ENCODE results near the gene CDKN1C.

CDKN1C gene

GRCh38 chr11:2928605-2929530 lies 43.3 kb upstream of the CDKN1C start, which contains the start of gene PHLDA2:
PHLDA2 (minus strand) TSS chr11:2929420; CDS start chr11:2929364, 56 bp downstream.
- H3K9me3 ChIP-seq (ENCODE audit: insufficient read depth, low read depth, low read length), result no peaks in the 10 kb centered on the region
- peaks cover 41% of the 10 kb centered on the region for H3K27me3 ChIP-seq (ENCODE audit: insufficient read depth, low read length)
- no peak within 1 kb of the TSS for H3K27ac ChIP-seq (ENCODE audit: low read depth, low read length)
- peaks cover 16% of the 10 kb centered on the region; the same call in 1 of the 2 replicates for H3K4me1 ChIP-seq (ENCODE audit: insufficient read depth, low read length)
- H3K9ac ChIP-seq (ENCODE audit: low read depth, low read length), result peak within 1 kb of the TSS; percentile 78
- peak within 1 kb of the TSS; percentile 68 for H3K4me3 ChIP-seq (ENCODE audit: low read length)
- under 1% methylated on average over 109 of the region's 113 CpGs for WGBS
- H3K36me3 ChIP-seq (ENCODE audit: insufficient read depth, low read length), result no peaks in the 10 kb centered on the region

DNA sequence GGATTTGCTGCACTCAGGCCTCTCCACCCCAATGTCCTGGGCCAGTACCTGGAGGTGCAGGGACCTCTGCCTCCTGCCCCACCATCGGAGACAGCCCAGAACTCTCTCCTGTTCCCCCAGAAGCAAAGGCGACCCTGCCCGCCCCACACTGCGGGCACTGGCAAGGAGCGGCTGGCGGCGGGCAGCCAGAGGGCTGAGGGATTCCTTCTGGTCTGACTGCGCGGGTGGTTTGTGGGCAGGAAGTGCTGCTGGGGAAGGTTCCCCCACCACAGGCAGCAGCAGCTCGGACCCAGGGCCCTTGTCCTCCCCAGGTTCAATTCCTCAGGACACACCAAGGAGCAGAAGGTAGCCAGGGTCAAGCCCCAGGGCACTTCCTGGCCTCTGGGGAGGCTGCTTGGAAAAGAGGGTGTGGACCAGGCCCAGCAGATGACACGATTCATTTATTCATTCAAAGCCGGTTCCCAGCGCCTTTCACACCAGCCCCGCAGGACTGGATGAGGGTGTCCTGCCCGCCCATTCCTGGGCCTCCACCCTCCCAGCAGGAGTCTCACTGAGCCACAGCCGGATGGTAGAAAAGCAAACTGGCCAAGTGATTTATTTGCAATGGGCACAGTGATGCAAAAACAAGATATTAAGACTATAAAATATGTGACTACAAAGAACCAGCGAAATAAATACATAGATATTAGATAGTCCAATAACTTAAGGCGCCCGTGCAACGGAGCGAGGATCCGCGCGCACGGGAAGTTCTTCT lies 42.5 kb upstream of the CDKN1C start:
- peak overlapping the region; percentile 68 for H3K4me3 ChIP-seq (ENCODE audit: low read length)
- H3K4me1 ChIP-seq (ENCODE audit: insufficient read depth, low read length), result peaks cover 16% of the 10 kb centered on the region; the same call in 1 of the 2 replicates
- no peak overlapping the region for H3K27ac ChIP-seq (ENCODE audit: low read depth, low read length)
- peak overlapping the region; percentile 78; the same call in 1 of the 2 replicates for H3K9ac ChIP-seq (ENCODE audit: low read depth, low read length)
- H3K9me3 ChIP-seq (ENCODE audit: insufficient read depth, low read depth, low read length), result no peaks in the 10 kb centered on the region
- no peaks in the 10 kb centered on the region for H3K36me3 ChIP-seq (ENCODE audit: insufficient read depth, low read length)
- peaks cover 41% of the 10 kb centered on the region for H3K27me3 ChIP-seq (ENCODE audit: insufficient read depth, low read length)
- 19% methylated on average over 25 of the region's 25 CpGs for WGBS

GRCh38 chr11:2927121-2927800 lies 41.7 kb upstream of the CDKN1C start:
- peaks cover 41% of the 10 kb centered on the region for H3K27me3 ChIP-seq (ENCODE audit: insufficient read depth, low read length)

GRCh38 chr11:2926611-2927051 lies 41.1 kb upstream of the CDKN1C start:
- H3K4me3 ChIP-seq (ENCODE audit: low read length), result no peak overlapping the region; the same call in 1 of the 2 replicates
- no peak overlapping the region for H3K9ac ChIP-seq (ENCODE audit: low read depth, low read length)
- no peak overlapping the region for H3K27ac ChIP-seq (ENCODE audit: low read depth, low read length)
- WGBS, result 85% methylated on average over 11 of the region's 11 CpGs
- H3K27me3 ChIP-seq (ENCODE audit: insufficient read depth, low read length), result peaks cover 41% of the 10 kb centered on the region
- H3K4me1 ChIP-seq (ENCODE audit: insufficient read depth, low read length), result peaks cover 16% of the 10 kb centered on the region; the same call in 1 of the 2 replicates
- H3K9me3 ChIP-seq (ENCODE audit: insufficient read depth, low read depth, low read length), result no peaks in the 10 kb centered on the region
- H3K36me3 ChIP-seq (ENCODE audit: insufficient read depth, low read length), result no peaks in the 10 kb centered on the region

More at GRCh38 chr11:2927121-2927800, 41.7 kb upstream of the CDKN1C start:
- Histone ChIP-seq H3K9ac (ENCODE audit: low read depth, low read length) (no peak overlapping the region), H3K4me3 (ENCODE audit: low read length) (peak overlapping the region; percentile 68; the same call in 1 of the 2 replicates), H3K9me3 (ENCODE audit: insufficient read depth, low read depth, low read length) (no peaks in the 10 kb centered on the region), H3K4me1 (ENCODE audit: insufficient read depth, low read length) (peaks cover 16% of the 10 kb centered on the region; the same call in 1 of the 2 replicates), H3K27ac (ENCODE audit: low read depth, low read length) (no peak overlapping the region), H3K36me3 (ENCODE audit: insufficient read depth, low read length) (no peaks in the 10 kb centered on the region)
- 86% methylated on average over 12 of the region's 12 CpGs for WGBS

- Histone ChIP-seq H3K27me3 (ENCODE audit: insufficient read depth, low read length) (peaks cover 35% of the 10 kb centered on the region), H3K4me3 (ENCODE audit: low read length) (no peak overlapping the region), H3K4me1 (ENCODE audit: insufficient read depth, low read length) (peaks cover 12% of the 10 kb centered on the region; the same call in 1 of the 2 replicates), H3K9me3 (ENCODE audit: insufficient read depth, low read depth, low read length) (no peaks in the 10 kb centered on the region), H3K9ac (ENCODE audit: low read depth, low read length) (no peak overlapping the region), H3K27ac (ENCODE audit: low read depth, low read length) (no peak overlapping the region), H3K36me3 (ENCODE audit: insufficient read depth, low read length) (no peaks in the 10 kb centered on the region)
- WGBS, result 92% methylated on average over 30 of the region's 30 CpGs
Observed at GRCh38 chr11:2924821-2925675, 39.5 kb upstream of the CDKN1C start.

DNA sequence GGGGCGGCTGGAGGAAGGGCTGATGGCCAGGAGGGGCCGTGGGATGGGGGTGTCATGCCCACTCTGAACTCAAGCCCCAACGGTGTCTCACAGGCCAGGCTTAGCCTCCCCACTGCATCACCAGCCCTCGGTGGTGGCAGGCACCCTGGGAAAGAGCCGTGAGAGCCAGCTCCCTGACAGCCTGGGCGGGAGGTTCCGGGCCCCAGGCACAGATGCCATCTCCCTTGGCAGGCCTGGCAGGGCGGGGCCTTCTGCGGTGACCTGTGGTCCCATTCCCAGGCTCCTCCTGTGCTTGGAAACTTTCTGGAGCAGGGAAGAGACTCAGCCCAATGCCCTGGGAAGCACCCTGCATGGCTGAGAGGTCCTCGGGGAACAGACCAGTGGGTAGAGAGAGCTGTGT lies 38.8 kb upstream of the CDKN1C start:
- Histone ChIP-seq H3K9ac (ENCODE audit: low read depth, low read length) (no peak overlapping the region), H3K27me3 (ENCODE audit: insufficient read depth, low read length) (peaks cover 28% of the 10 kb centered on the region), H3K9me3 (ENCODE audit: insufficient read depth, low read depth, low read length) (no peaks in the 10 kb centered on the region), H3K27ac (ENCODE audit: low read depth, low read length) (no peak overlapping the region), H3K36me3 (ENCODE audit: insufficient read depth, low read length) (no peaks in the 10 kb centered on the region), H3K4me3 (ENCODE audit: low read length) (no peak overlapping the region), H3K4me1 (ENCODE audit: insufficient read depth, low read length) (peaks cover 12% of the 10 kb centered on the region; the same call in 1 of the 2 replicates)
- 94% methylated on average over 10 of the region's 10 CpGs for WGBS

DNA sequence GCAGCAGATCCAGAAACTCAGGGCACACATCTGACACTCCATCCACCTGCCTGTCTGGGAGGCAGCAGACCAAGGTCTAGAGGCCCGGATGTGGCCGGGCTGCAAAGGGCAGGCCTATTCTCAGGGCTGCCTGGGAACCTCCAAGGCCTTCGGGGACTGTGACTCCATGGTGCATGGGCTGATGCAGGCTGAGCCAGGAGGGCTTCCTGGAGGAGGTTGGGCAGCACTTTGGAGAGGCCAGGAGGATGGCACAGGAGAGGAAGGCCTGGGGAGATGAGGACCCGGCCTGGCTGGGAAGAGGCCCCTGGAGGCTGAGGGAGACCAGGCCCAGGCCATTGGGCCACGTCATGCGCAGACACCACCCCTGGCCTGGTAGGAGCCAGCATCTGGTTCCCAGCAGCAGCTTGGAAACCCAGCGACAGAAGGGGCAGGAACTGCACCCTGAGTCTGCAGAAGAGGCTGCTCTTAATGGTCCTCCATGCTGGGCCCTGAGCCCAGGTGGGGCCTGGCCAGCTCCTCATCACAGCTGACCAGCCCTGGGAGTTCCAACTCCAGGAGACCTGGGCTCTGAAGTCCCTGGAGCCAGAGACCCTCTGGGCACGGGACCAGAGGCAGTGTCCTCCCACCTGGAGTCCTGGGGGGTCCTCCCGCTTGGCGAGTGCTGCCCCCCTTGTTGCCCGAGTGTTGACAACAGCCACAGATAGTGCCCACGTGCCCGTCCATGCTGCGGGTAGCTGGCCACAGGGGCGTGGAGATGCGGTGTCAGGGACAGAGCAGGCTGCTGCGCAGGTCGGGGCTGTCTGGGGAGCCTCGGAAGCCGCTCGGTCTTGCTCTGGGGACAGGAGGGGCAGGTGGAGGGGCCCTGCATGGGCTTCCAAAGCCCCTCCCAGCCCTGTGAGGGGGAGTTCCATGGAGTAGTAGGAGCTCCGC lies 38.1 kb upstream of the CDKN1C start:
- no peaks in the 10 kb centered on the region for H3K36me3 ChIP-seq (ENCODE audit: insufficient read depth, low read length)
- H3K27ac ChIP-seq (ENCODE audit: low read depth, low read length), result no peak overlapping the region
- H3K9ac ChIP-seq (ENCODE audit: low read depth, low read length), result no peak overlapping the region
- no peaks in the 10 kb centered on the region for H3K9me3 ChIP-seq (ENCODE audit: insufficient read depth, low read depth, low read length)
- H3K4me3 ChIP-seq (ENCODE audit: low read length), result no peak overlapping the region
- H3K4me1 ChIP-seq (ENCODE audit: insufficient read depth, low read length), result peaks cover 12% of the 10 kb centered on the region; the same call in 1 of the 2 replicates
- H3K27me3 ChIP-seq (ENCODE audit: insufficient read depth, low read length), result peaks cover 23% of the 10 kb centered on the region
- 93% methylated on average over 22 of the region's 22 CpGs for WGBS

DNA sequence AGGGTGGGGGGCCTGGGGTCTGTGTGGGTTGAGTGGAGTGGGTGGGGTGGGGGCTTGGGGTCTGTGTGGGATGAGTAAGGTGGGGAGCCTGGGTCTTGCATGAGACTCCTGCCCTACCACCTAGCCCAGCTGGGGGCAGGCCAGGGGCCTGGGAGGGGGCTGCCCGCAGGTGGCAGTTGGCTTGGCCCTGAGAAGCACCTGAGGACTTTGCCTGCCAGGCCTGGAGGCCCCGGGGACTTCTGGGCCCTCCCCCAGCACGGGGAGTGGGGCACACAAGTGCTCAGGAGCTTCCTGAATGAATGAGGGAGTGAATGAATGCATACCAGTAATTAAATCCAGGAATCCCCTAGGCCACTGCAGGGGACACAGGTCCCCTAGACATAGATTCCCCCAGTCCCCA lies 37.1 kb upstream of the CDKN1C start:
- no peak overlapping the region for H3K27ac ChIP-seq (ENCODE audit: low read depth, low read length)
- peaks cover 8% of the 10 kb centered on the region; the same call in 1 of the 2 replicates for H3K4me1 ChIP-seq (ENCODE audit: insufficient read depth, low read length)
- H3K27me3 ChIP-seq (ENCODE audit: insufficient read depth, low read length), result peaks cover 12% of the 10 kb centered on the region
- WGBS, result 85% methylated on average over 3 of the region's 3 CpGs
- no peak overlapping the region for H3K9ac ChIP-seq (ENCODE audit: low read depth, low read length)
- H3K36me3 ChIP-seq (ENCODE audit: insufficient read depth, low read length), result no peaks in the 10 kb centered on the region
- no peak overlapping the region for H3K4me3 ChIP-seq (ENCODE audit: low read length)
- no peaks in the 10 kb centered on the region for H3K9me3 ChIP-seq (ENCODE audit: insufficient read depth, low read depth, low read length)

- Histone ChIP-seq H3K9ac (ENCODE audit: low read depth, low read length) (no peak overlapping the region), H3K27me3 (ENCODE audit: insufficient read depth, low read length) (peaks cover 5% of the 10 kb centered on the region), H3K4me1 (ENCODE audit: insufficient read depth, low read length) (peaks cover 2% of the 10 kb centered on the region; the same call in 1 of the 2 replicates), H3K36me3 (ENCODE audit: insufficient read depth, low read length) (no peaks in the 10 kb centered on the region), H3K27ac (ENCODE audit: low read depth, low read length) (no peak overlapping the region), H3K9me3 (ENCODE audit: insufficient read depth, low read depth, low read length) (no peaks in the 10 kb centered on the region), H3K4me3 (ENCODE audit: low read length) (no peak overlapping the region)
- 90% methylated on average over 28 of the region's 29 CpGs for WGBS
Observed at GRCh38 chr11:2921742-2922493, 36.3 kb upstream of the CDKN1C start.

Measured in HUES64 (cell line).